Loucy (cell line): ENCODE results near the gene FSTL4.

Experiments used
- H2AFZ ChIP-seq: fragments of 200-600 bp; sonication (generic); 2 replicates; pipeline ENCODE4 v1.6.0; 2016; ENCODE audit warnings: antibody characterized with exemption, mild to moderate bottlenecking, low read length, moderate library complexity
- H3F3A ChIP-seq: fragments of 200-600 bp; 2 replicates; pipeline ENCODE4 v1.6.0; 2016; ENCODE audit warnings: antibody characterized with exemption, low read depth, mild to moderate bottlenecking
- H3K27me3 ChIP-seq: fragments of 200-600 bp; sonication (generic); 2 replicates; pipeline ENCODE4 v1.6.1; 2014; ENCODE audit warnings: low read length, mild to moderate bottlenecking; ENCODE audit not compliant: insufficient read depth, poor library complexity, severe bottlenecking
- H3K36me3 ChIP-seq: fragments of 200-600 bp; sonication (generic); 2 replicates; pipeline ENCODE4 v1.6.1; 2016; ENCODE audit warnings: low read length; ENCODE audit not compliant: insufficient read depth
- H3K4me1 ChIP-seq: fragments of 200-600 bp; sonication (generic); 2 replicates; pipeline ENCODE4 v1.5.1; 2014; ENCODE audit warnings: low read length, mild to moderate bottlenecking; ENCODE audit not compliant: insufficient read depth, poor library complexity, severe bottlenecking
- H3K4me2 ChIP-seq: fragments of 200-600 bp; sonication (generic); 2 replicates; pipeline ENCODE4 v1.6.0; 2014; ENCODE audit warnings: antibody characterized with exemption, low read length, low read depth, mild to moderate bottlenecking; ENCODE audit not compliant: poor library complexity, severe bottlenecking
- H3K4me3 ChIP-seq: fragments of 200-600 bp; sonication (generic); 2 replicates; pipeline ENCODE4 v1.5.1; 2014; ENCODE audit warnings: low read length, mild to moderate bottlenecking, mixed read lengths; ENCODE audit not compliant: poor library complexity, severe bottlenecking
- H3K79me2 ChIP-seq: fragments of 200-600 bp; sonication (generic); 2 replicates; pipeline ENCODE4 v1.6.1; 2014; ENCODE audit warnings: low read length; ENCODE audit not compliant: insufficient read depth
- H3K9ac ChIP-seq: fragments of 200-600 bp; sonication (generic); 2 replicates; pipeline ENCODE4 v1.6.0; 2014; ENCODE audit warnings: mild to moderate bottlenecking, low read depth, low read length, moderate library complexity; ENCODE audit not compliant: poor library complexity, severe bottlenecking
- H3K9me2 ChIP-seq: fragments of 200-600 bp; sonication (generic); replicated peaks from 2 replicates; pipeline ENCODE4 v1.6.1; 2016; ENCODE audit warnings: low read depth, low read length, mixed read lengths
- H3K9me3 ChIP-seq: fragments of 200-600 bp; sonication (generic); 2 replicates; pipeline ENCODE4 v1.6.1; 2014; ENCODE audit warnings: mild to moderate bottlenecking, antibody characterized with exemption, low read length, low read depth; ENCODE audit not compliant: insufficient read depth
- H4K20me1 ChIP-seq: fragments of 200-600 bp; sonication (generic); 2 replicates; pipeline ENCODE4 v1.6.0; 2014; ENCODE audit warnings: antibody characterized with exemption, low read length, mild to moderate bottlenecking; ENCODE audit not compliant: insufficient read depth, poor library complexity, severe bottlenecking
- EZH2phosphoT487 ChIP-seq: fragments of 200-600 bp; IDR thresholded peaks from 2 replicates; pipeline ENCODE4 v1.6.1; 2018; ENCODE audit warnings: antibody characterized with exemption, mild to moderate bottlenecking, moderate library complexity, borderline replicate concordance
- TF ChIP-seq, protein P1 (sequence below): fragments of 200-600 bp; sonication (generic); conservative IDR thresholded peaks from 2 replicates; pipeline ENCODE4 v1.5.1; 2014; ENCODE audit warnings: mild to moderate bottlenecking, antibody characterized with exemption, low read length

The FSTL4 gene

DNA sequence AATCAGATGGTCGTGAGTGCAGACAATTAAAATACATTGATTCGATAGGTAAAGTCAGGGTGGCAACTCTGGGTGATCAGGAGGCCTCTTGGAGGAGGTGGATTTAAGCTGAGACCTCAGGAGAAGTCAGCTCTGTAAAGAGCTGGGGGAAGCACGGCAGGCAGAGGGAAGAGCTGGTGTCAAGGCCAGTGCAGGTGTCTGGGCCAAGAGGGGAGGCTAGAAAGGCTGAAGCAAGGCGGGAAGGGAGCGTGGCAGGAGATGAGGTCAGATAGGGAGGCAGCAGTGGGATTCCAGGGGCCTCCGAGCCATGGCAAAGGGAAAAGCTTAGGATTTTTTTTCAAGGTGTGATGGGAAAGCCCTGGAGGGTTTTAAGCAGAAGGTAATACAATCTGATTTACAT lies 178.7 kb downstream of the FSTL4 start:
- Histone ChIP-seq H3K9me3 (no peaks in the 10 kb centered on the region), H4K20me1 (no peaks in the 10 kb centered on the region), H3F3A (no peaks in the 10 kb centered on the region), H3K27me3 (no peaks in the 10 kb centered on the region), H3K79me2 (no peaks in the 10 kb centered on the region), H2AFZ (no peak overlapping the region), H3K4me2 (no peak overlapping the region), H3K4me3 (no peak overlapping the region), H3K9ac (no peak overlapping the region), H3K9me2 (no peaks in the 10 kb centered on the region), H3K4me1 (no peaks in the 10 kb centered on the region), H3K36me3 (no peaks in the 10 kb centered on the region)
- TF ChIP-seq, protein P1, sequence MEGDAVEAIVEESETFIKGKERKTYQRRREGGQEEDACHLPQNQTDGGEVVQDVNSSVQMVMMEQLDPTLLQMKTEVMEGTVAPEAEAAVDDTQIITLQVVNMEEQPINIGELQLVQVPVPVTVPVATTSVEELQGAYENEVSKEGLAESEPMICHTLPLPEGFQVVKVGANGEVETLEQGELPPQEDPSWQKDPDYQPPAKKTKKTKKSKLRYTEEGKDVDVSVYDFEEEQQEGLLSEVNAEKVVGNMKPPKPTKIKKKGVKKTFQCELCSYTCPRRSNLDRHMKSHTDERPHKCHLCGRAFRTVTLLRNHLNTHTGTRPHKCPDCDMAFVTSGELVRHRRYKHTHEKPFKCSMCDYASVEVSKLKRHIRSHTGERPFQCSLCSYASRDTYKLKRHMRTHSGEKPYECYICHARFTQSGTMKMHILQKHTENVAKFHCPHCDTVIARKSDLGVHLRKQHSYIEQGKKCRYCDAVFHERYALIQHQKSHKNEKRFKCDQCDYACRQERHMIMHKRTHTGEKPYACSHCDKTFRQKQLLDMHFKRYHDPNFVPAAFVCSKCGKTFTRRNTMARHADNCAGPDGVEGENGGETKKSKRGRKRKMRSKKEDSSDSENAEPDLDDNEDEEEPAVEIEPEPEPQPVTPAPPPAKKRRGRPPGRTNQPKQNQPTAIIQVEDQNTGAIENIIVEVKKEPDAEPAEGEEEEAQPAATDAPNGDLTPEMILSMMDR = no peak
- no peak for TF ChIP-seq EZH2phosphoT487

DNA sequence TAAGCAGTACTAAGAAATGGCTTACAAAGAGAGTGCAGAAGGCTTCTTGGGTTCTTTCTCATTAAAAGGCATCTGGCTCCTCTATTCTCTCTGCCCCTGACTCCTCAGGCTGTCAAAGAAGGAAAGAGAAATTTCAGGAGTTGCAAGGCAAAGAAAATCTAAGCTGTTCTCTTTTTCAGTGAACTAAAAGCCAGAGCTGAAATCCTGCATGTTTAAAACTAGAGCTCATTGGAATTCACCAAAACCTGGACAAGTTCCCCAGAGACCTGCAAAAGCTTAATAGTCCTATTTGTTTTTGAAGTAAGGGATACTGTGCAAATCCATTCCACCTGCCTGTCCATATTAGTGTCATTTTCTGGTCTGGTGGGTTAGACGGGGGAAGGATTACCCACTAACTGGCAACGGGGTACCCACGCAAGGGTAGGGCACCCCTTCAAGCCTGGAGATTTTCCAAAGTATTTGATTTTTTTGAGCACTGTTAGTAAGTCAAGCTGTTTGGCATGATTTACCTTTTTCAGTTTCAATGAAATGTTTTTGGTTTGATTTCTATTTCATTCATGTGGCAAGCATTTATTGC lies 179.3 kb downstream of the FSTL4 start:
- Histone ChIP-seq H3K9ac (no peak overlapping the region), H3F3A (no peaks in the 10 kb centered on the region), H3K9me3 (no peaks in the 10 kb centered on the region), H3K4me1 (no peaks in the 10 kb centered on the region), H2AFZ (no peak overlapping the region), H3K9me2 (no peaks in the 10 kb centered on the region), H3K4me3 (no peak overlapping the region), H4K20me1 (no peaks in the 10 kb centered on the region), H3K4me2 (no peak overlapping the region), H3K36me3 (no peaks in the 10 kb centered on the region), H3K27me3 (no peaks in the 10 kb centered on the region), H3K79me2 (no peaks in the 10 kb centered on the region)
- TF ChIP-seq, protein P1 = no peak
- TF ChIP-seq EZH2phosphoT487 = no peak

DNA sequence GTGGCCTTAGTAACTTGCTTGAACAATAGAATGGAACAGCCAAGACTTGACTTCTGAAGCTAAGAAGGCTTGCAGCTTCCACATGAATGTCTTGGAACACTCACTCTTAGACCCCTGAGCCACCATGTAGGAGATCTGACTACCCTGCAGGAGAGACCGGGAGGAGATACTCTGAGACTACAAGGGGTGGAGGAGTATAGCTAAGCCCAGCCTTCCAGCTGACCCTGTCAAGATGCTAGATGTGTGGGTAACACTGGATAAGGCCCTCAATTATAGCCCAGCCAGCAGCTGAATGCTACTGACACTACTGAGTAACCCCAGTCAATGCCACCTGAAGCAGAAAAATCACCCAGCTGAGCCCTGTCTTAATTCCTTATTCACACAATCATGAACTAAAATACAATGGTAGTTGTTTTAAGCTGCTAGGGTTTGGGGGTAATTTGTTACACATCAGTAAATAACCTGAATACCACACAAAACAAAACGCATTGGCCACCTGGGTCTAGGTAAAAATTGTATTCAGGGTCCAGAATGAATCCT lies 180.9 kb downstream of the FSTL4 start:
- Histone ChIP-seq H3K79me2 (no peaks in the 10 kb centered on the region), H2AFZ (no peak overlapping the region), H3K4me2 (no peak overlapping the region), H3K4me1 (no peaks in the 10 kb centered on the region), H3K9me2 (no peaks in the 10 kb centered on the region), H3K27me3 (no peaks in the 10 kb centered on the region), H3F3A (no peaks in the 10 kb centered on the region), H3K9me3 (no peaks in the 10 kb centered on the region), H3K4me3 (no peak overlapping the region), H3K9ac (no peak overlapping the region), H3K36me3 (no peaks in the 10 kb centered on the region), H4K20me1 (no peaks in the 10 kb centered on the region)
- no peak for TF ChIP-seq EZH2phosphoT487
- TF ChIP-seq, protein P1 = no peak
